GM18517 (cell line): ENCODE data around the gene TGM3.
"Not testable (repeated sequence)": the region's sequence is repeated elsewhere in the genome, so short reads cannot be mapped to it uniquely, and the experiment has no call there.

Experiments
- ATAC-seq: cut with Tn5 transposase; IDR thresholded peaks from one replicate; pipeline ENCODE4 v1.9.1; 2021; ENCODE audit warnings: mild to moderate bottlenecking, moderate library complexity; ENCODE audit not compliant: unreplicated experiment

TGM3 gene, protein sequence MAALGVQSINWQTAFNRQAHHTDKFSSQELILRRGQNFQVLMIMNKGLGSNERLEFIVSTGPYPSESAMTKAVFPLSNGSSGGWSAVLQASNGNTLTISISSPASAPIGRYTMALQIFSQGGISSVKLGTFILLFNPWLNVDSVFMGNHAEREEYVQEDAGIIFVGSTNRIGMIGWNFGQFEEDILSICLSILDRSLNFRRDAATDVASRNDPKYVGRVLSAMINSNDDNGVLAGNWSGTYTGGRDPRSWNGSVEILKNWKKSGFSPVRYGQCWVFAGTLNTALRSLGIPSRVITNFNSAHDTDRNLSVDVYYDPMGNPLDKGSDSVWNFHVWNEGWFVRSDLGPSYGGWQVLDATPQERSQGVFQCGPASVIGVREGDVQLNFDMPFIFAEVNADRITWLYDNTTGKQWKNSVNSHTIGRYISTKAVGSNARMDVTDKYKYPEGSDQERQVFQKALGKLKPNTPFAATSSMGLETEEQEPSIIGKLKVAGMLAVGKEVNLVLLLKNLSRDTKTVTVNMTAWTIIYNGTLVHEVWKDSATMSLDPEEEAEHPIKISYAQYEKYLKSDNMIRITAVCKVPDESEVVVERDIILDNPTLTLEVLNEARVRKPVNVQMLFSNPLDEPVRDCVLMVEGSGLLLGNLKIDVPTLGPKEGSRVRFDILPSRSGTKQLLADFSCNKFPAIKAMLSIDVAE

DNA sequence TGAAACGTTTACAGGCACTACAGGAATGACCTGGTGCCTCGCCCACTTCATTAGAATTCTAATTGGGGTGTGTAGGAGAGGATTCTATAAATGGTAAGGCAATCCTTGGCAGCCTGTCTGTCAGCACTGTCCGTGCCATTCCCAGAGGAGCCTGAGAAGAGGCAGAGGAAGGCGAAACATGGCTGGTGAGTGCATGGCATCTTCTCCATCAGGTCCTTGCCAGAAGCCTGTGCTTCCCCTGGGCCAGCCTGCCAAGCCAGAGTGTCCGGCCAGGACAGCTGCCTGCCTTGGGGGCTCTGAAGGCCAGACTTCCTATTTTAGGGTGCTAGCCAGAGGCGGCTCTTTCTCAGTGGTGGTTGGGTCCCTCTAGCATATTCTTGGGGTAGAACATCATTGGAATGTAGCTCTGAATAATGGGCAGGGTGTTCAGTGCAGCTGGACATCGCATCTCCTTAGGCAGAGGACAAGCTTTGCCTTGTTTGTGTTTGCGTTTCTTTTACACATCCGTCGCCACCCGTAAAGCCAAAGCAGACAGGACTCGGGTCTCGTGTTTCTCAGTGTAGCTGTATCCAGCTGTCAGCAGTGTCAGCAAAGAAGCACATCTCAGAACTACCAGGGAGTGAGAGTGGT, at the start of gene TGM3:
TGM3 (plus strand) TSS at position 116 of the 630 bp plus-strand sequence; CDS start at position 179, 63 bp downstream.
- ATAC-seq, result no peak

DNA sequence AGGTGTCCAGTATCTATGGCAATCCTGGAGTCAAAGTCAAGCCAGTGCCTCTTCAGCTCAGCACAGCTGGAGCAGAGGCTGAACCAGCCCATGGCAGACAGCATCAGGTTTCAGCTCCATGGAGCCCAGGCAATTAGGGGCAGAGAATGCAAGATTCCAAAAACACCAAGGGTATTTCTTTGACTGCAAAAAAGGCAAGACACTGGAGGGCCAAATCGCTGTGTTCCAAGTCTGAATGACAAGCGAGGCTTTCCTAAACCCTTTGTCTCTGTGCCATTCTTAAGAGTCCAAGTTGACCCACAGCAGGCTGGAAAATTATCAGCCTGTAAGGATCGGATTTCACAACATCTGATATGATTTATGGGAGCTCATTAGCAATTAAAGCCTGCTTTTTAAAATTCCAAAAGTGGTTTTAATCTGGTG, 49.7 kb upstream of the TGM3 start:
- no peak for ATAC-seq

DNA sequence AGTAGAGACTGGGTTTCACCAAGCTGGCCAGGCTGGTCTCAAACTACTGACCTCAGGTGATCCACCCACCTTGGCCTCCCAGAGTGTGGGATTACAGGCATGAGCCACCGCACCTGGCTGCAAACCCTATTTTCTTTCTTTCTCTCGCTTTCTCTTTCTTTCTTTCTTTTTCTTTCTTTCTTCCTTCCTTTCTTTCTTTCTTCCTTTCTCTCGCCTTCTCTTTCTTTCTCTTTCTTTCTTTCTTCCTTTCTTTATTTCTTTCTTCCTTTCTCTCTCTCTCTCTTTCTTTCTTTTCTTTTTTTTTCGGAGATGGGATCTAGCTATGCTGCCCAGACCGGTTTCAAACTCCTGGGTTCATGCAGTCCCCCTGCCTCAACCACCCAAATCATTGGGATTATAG, 47.0 kb upstream of the TGM3 start:
- ATAC-seq, result no peak

DNA sequence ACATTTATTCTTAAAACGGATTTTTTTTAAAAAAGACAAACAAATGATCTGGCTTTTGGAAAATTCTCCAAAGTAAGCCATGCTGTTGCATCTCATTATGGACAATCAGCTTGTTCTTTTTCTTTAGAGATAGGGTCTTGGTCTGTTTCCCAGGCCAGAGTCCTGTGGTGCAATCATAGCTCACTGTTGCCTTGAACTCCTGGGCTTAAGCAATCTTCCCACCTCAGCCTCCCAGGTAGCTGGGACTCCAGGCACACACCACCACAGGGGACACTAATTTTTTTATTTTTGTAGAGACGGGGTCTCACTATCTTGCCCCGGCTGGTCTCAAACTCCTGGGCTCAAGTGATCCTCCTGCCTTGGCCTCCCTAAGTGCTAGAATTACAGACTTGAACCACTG, 45.9 kb upstream of the TGM3 start:
- no peak for ATAC-seq

DNA sequence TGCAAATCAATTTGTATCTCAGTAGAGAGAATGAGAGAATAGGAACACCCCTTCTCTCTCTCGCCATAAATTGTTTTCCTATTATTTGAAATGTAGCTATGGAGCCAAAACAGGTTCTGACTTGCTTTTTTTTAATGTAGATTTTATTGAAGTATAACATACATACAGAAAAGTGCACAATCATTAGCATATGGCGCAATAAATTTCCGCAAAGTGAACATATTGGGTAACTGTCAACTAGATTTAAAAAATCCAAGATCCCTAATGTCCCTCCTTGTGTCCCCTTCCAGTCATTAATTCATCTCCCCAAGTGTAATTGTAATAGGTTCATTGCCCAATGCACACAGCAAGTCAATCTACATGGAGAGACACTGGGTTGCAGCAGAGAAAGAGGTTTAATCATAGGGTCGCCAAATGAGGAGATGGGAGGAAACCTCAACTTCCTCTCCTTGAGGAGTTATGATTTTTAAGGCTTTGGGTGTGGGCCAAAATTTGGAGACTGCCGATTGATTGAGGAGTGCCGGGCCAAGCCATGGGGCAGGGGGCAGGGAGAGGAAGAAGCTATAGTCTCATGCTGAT, 43.3 kb upstream of the TGM3 start:
- no peak for ATAC-seq

DNA sequence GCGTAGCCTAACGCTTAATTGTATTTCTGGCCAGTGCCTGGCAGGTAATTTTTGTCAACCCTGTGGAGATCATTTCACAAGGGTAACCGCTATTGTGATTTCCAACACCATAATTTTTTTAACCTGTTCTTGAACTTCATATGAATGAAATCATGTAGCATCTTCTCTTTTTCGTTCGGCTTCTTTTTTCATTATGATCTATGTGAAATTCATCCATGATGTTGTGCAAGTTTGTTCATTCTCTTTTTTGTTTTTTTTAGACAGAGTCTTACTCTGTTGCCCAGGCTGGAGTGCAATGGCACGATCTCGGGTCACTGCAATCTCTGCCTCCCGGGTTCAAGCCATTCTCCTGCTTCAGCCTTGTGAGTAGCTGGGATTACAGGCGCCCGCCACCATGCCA, 42.5 kb upstream of the TGM3 start:
- no peak for ATAC-seq

DNA sequence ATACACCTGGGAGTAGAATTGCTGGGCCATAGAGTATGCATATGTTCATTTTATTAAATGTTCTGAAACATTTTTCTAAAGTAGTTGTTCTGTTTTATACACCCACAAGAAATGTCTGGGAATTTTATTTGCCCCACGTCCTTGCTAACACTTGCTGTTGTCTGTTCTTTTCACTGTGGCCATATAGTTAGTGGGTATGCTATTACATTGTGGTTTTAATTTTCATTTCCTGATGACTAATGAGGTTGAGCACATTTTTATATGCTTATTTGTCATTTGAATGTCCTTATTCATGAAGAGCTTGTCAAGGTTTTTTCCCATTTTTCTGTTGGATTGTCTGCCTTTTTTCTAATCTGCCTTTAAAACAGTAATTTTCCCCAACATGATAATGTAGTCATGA, 41.5 kb upstream of the TGM3 start:
- no peak for ATAC-seq

DNA sequence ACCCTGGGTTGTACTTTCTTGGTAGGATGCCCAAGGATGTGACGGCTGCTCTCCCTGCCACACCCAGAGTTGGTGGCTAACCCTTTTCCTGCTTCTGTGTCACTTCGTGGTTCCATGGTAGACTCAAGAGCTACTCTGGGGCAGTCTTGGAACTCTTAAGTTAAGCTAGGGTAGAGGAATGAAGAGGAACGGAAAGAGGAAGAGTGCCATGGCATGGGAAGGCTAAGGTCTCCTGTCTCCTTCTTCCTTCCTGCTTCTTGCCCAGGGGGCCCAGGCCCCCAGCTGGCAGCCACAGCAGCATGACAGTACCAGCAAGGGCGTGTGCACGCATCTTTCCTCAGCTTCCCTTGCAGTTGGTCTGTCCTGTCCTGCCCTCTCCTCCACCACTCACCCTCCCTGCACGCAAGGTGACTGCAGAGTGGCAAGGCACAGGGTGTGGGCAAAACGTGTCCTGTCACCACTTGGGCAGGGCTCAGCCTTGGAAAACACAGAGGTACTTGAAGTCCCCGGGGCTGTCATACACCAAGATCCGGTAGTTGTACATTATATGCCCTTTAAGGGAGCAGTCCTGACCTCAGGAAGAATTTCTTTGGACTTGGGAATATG, 39.8 kb upstream of the TGM3 start:
- ATAC-seq, result no peak

DNA sequence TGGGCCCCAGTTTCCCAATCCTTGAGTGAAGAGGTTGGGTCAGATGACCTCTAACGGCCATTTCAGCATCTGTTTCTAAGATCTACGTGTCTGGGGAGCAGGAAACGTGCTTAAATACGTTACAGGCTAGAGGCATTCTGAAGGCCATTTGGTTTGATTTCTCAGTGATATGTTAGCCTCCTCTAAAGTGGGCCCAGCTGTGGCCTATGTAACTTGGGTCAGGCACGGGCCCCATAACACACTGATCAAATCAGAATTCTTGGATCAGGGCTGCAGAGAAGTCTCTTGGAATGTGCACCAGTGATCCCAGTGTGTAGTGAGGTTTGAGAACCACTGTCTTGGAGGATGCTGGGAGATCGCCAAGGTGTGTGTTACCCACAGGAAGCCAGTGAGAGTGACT, 36.1 kb upstream of the TGM3 start:
- no peak for ATAC-seq

DNA sequence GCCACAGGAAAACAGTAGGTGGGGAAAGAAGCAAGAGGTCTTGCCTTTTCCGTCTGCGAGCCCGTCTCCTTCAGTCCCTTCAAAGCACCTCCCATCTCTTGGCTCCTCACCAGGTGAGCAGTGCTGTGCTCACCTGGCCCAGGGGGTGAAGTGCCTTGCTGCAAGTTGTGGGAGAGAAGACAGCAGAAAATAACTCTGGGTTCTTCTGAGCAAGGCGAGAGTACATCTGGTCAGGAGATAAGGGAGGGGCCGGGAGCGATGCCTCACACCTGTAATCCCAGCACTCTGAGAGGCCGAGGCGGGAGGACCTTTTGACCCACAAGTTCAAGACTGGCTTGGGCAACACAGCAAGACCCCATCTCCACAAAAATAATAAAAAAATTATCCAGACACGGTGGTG, 35.6 kb upstream of the TGM3 start:
- ATAC-seq, result no peak

DNA sequence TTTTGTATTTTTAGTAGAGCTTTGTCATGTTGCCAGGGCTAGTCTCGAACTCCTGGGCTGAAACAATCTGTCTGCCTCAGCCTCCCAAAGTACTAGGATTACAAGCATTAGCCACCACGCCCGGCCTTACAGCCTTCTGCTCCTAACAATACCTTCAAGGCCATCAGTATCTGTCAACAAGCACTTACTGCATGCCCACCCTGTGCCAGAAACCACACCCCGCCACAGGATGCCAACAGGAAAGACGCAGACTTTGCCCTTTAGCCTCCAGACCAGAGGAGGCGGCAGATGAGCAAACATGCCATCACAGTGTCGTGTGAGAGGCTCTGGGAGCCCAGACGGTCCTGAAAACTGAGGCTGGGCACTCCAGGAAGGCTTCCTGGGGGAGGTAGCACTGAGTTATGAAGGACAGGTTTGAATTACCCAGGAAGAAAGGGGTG, 34.7 kb upstream of the TGM3 start:
- no peak for ATAC-seq

DNA sequence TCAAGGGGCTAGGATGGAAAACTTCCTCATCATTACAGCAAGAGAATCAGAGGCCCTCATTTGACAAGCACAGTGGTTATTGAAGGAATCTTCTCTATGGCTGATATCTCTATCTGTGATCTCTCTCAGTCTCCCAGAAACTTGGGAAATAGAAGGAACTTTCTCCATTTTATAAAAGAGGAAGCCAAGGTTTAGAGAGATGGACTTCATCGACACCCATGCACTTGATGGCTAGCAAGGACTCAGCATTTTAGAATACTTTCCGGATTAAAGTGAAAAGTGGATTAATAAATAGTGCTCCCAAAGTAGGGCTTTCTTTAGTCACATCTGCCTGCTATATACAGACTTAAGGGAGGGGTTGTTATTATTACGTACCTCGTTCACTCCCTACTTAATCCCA, 34.2 kb upstream of the TGM3 start:
- ATAC-seq, result no peak

DNA sequence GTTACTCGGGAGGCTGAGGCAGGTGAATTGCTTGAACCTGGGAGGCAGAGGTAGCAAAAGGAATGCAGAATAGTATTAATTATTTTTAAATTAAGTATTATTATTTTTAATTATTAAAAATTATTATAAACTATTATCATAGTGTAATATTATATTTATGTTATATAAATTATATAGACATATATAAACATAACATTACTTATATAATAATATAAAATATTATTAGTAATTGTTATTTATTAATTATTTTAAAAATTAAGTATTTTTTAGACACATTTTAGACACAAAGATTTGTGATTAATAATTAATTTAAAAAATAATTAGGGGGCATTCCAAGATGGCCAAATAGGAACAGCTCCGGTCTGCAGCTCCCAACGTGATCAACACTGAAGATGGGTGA, 31.7 kb upstream of the TGM3 start:
- ATAC-seq, result no peak

DNA sequence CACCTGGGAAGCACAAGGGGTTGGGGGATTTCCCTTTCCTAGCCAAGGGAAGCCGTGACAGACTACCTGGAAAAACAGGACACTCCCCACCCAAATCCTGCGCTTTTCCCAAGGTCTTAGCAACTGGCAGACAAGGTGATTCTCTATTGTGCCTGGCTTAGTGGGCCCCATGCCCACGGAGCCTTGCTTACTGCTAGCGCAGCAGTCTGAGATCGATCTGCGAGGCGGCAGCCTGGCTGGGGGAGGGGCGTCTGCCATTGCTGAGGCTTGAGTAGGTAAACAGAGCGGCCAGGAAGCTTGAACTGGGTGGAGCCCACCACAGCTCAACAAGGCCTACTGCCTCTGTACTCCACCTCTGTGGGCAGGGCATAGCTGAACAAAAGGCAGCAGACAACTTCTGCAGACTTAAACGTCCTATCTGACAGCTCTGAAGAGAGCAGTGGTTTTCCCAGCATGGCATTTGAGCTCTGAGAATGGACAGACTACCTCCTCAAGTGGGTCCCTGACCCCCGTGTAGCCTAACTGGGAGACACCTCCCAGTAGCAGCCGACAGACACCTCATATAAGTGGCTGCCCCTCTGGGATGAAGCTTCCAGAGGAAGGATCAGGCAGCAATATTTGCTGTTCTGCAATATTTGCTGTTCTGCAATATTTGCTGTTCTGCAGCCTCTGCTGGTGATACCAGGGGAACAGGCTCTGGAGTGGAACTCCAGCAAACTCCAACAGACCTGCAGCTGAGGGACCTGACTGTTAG, 31.0 kb upstream of the TGM3 start:
- not testable (repeated sequence) for ATAC-seq

DNA sequence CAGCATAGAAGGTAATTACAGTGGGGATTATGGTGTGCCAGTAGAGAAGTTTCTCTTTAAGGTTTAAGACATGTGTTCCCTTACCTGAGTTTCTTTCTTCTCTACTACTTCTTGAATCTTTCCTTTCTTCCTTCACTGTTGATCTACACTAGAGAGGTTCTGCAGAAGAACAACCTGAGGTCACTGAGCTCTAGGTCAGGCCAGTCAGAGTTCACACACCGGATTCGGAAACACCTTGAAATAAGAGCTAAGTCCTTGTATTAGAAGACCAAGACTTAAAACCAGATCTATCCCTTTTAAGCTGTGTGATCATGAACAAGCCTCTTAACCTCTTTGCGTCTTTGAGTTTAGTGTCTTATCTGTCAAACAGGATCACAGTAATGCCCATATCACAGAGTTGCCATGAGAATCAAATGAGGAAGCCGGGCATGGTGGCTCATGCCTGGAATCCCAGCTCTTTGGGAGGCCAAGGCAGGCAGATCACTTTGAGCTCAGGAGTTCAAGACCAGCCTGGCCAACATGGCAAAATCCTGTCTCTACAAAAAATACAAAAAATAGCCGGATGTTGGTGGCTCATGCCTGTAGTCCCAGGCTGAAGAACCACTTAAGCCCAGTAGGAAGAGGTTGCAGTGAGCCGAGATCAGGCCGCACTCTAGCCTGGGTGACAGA, 22.0 kb upstream of the TGM3 start:
- no peak for ATAC-seq

DNA sequence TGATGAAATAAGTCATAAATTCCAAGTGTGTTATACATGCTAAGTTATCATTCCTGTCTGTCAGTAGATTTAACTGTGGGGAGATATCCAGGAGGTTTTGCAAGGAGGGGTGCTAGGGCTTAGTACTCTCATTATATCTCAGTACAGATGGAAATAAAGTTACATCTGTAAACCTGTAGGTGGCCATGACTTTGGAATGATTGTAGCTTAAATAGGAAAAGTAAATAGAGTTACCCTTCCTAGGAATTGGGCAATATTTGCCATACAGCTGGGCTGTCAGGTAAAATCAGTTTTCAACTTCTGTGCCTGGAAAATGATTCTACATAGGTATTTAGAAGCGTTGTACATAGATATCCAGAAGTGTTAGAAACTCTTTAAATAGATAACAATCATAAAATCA, 19.8 kb upstream of the TGM3 start:
- no peak for ATAC-seq

DNA sequence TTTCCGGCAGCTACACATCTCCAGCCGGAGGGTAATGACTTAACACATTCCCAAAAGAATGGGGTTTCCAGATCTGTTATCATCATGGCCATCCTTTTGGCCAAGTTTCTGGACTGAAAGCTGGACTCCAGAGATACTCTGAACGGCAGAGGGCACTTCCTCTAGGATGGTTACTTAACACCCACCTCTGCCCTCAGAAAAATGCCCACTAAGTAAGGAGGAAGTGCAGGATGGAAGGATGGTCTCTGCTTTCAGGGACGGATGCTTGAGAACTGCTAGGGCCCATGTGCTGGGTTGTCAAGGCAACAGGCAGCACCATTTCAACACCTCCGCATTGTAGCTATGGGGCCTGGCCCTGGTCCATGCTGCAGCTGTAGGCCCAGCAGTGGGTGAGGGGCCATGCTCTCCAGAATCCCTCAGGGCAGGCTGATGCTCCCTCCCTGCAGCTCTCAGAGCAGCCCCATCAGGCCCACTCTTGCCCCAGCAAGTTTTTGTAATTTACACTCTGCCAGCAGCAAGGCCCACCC, 16.5 kb upstream of the TGM3 start:
- ATAC-seq, result no peak

DNA sequence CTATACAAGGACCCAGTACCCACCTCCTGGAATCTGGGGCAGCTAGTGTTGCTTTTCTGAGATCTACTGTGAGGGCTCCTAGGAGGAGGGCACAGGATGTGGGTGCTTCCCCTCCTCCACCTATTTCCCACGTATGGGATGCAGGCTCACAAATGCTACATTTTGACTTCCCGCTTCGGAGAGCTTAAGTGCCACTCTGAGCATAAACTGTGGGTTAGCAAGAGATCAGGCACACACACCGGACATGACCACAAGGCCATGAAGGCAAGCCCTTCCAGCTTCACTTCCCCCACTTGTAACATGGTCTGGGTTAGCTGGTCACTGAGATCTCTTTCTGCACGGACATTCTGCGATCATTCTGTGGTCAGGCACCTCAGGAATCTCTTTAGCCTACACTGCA, 15.7 kb upstream of the TGM3 start:
- ATAC-seq, result no peak

DNA sequence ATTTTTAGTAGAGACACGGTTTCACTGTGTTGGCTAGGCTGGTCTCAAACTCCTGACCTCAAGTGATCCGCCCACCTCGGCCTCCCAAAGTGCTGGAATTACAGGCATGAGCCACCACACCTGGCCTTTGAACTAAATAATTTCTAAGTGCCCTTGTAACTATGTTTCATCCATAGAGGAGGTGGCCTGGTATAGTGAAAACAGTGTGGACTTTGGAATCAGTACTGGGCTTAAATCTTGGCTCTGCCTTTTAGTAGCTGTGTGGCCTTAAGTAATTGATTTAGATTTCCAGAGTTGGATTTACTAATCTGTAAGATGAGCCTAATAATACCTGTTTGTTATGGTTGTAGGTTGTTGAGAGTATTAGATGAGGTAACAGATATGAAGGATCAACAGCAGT, 14.2 kb upstream of the TGM3 start:
- ATAC-seq, result no peak

DNA sequence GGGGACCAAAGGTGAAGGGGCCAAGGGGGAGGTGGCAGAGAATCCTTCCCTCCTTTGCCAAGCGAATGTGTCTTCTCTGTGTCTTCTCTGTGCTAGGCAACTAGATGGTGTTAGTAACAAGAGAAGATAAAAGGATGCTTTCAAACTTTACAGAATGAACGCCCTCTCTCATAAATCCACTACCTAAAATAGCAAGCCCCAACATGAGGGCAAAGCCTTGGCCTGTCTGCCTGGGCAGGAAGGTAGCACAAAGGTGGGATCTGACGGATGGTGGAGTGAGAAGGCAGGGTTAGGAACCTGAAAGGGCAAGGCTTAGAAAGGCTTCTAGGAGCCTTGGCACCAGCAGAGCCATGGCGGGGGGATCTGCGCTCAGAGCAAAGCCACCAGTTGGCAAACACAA, 13.6 kb upstream of the TGM3 start:
- ATAC-seq, result no peak
